ENCODE measurements around the gene FAM170B.

GRCh38 chr10:49143249-49143648 is 9.4 kb upstream of the FAM170B start:
- TF ChIP-seq CTCF (IDR thresholded peaks at IDR 0.05) (no peak), POLR2AphosphoS5 (IDR thresholded peaks at IDR 0.05) (no peak)
